Left lobe of liver (tissue), 2 donors: ENCODE data around the gene GTSE1. TPM values are rescaled to one million over a fixed set of nuclear protein-coding genes. Genes with fewer than 3 reads are reported as not detected.

Experiments used
- ATAC-seq: fragments of 200-7000 bp; cut with Tn5 transposase; one replicate; pipeline ENCODE4 v1.9.1; 2020; ENCODE audit warnings: mild to moderate bottlenecking, moderate library complexity
- DNase-seq: peaks from one replicate; pipeline ENCODE4 v3.0.0-alpha.2; 2020; ENCODE audit warnings: low spot score
- total RNA-seq: library from RNA; stranded (reverse); gene quantifications from one replicate; pipeline ENCODE4 v1.2.1, GENCODE V29; 2021
- donor health status: DM: no; HTN: no; CAD: no; lungs with moderate emphysema.
- donor health status: DM: no; HTN: yes; CAD: no.

The GTSE1 gene
- total RNA-seq, 1 donor from 2014 or later: 0.63 TPM

- ATAC-seq (no peak), DNase-seq (no peak)
These were observed 54.0 kb downstream of the GTSE1 start for GRCh38 chr22:46350646-46351045.

- DNase-seq (no peak), ATAC-seq (no peak)
These were observed 54.6 kb downstream of the GTSE1 start for GRCh38 chr22:46351131-46351735.

- DNase-seq (no peak), ATAC-seq (no peak)
These were observed 55.1 kb downstream of the GTSE1 start for GRCh38 chr22:46351767-46352166.

GRCh38 chr22:46352276-46352675 is 55.6 kb downstream of the GTSE1 start:
- DNase-seq: no peak
- no peak for ATAC-seq

GRCh38 chr22:46352691-46353386 is 56.2 kb downstream of the GTSE1 start:
- ATAC-seq (no peak), DNase-seq (no peak)

GRCh38 chr22:46353483-46354105 is 56.9 kb downstream of the GTSE1 start:
- ATAC-seq: no peak
- DNase-seq: no peak

- ATAC-seq (no peak), DNase-seq (peak; percentile 48)
These were observed 57.7 kb downstream of the GTSE1 start for GRCh38 chr22:46354176-46354992.

- no peak for ATAC-seq
- DNase-seq: no peak
These were observed 58.3 kb downstream of the GTSE1 start for GRCh38 chr22:46354993-46355305.

- DNase-seq (peak; percentile 72), ATAC-seq (peak; percentile 81)
These were observed 58.8 kb downstream of the GTSE1 start for GRCh38 chr22:46355369-46355995.

- ATAC-seq (peak; percentile 3), DNase-seq (peak; percentile 44)
These were observed 59.4 kb downstream of the GTSE1 start for GRCh38 chr22:46355996-46356471.

- DNase-seq (no peak), ATAC-seq (no peak)
These were observed 60.1 kb downstream of the GTSE1 start for GRCh38 chr22:46356496-46357480.

- DNase-seq: peak; percentile 44
- no peak for ATAC-seq
These were observed 61.2 kb downstream of the GTSE1 start for GRCh38 chr22:46357711-46358520.

- ATAC-seq: no peak
- no peak for DNase-seq
These were observed 62.1 kb downstream of the GTSE1 start for GRCh38 chr22:46358766-46359165.

- ATAC-seq (no peak), DNase-seq (no peak)
These were observed 62.7 kb downstream of the GTSE1 start for GRCh38 chr22:46359362-46359761.

GRCh38 chr22:46360097-46360496 is 63.4 kb downstream of the GTSE1 start:
- no peak for ATAC-seq

GRCh38 chr22:46360891-46361290 is 64.2 kb downstream of the GTSE1 start:
- ATAC-seq (no peak), DNase-seq (no peak)

More at GRCh38 chr22:46360097-46360496, 63.4 kb downstream of the GTSE1 start:
- DNase-seq: no peak

GRCh38 chr22:46361826-46362202 is 65.1 kb downstream of the GTSE1 start:
- ATAC-seq (peak; percentile 57), DNase-seq (no peak)

GRCh38 chr22:46362203-46362933 is 65.7 kb downstream of the GTSE1 start:
- peak; percentile 78 for DNase-seq
- ATAC-seq: peak; percentile 78
